HG02798 (cell line): Measurements from ENCODE around the gene LOXL1.

ENCODE experiments used
- ATAC-seq: cut with Tn5 transposase; IDR thresholded peaks from one replicate; pipeline ENCODE4 v1.9.1; 2021; ENCODE audit warnings: mild to moderate bottlenecking; ENCODE audit not compliant: unreplicated experiment, poor library complexity

LOXL1 gene

DNA sequence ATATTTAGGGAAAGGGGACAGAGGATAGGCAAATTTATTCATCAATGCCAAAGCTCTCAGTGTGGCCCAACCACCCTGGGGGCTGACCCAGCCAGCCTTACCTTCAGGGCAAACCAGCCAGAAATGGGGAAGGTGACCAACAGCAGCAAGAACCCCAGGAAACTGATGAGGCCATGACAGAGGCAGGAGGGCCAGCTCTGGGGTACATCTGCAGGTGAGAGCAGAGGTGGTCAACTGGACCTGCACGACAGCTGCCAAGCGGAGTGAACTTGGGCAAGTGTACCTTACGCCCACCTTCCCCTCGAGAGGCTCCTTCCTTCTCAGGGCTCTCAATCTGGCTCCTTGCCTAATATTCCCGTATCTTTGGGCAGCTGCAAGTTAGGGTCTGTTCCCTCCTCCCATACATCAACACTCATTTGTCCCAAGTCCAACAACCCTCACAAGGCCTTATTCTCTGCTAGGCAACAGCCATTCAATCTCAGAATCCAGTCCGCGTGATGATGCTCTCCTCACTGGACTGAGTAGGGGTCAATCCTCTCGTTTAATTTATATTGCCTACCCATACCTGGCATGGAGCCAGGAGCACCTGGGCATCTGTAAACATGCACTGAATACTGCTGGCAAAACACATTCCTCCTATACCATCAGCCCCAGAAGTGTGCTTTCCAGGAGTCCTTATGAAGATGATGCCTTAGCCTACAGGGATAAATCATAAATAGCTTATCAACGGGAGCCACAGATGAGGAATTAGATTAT lies 64.2 kb downstream of the LOXL1 start:
- ATAC-seq = no peak

DNA sequence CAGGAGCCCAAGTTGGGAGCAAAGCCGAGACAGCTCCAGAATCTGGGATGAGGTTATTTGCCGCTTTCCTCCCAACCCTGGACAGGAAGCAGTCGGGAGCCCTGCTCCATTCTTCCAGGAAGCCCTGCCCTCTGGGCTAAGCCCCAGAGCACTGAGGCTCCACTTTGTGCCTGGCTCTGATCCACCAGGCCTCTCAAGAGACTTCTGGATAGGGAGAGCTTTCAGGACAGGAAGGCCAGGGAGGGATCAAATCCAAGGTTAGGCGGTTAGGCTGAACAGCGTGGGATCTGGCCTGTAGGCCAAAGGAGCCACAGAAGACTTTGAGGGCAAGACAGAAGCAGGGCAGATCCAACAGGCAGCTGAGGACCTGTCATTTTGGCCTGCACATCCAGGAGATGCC lies 65.0 kb downstream of the LOXL1 start:
- ATAC-seq = no peak

- ATAC-seq = peak; percentile 86
Measured at GRCh38 chr15:73991726-73992593, 65.7 kb downstream of the LOXL1 start, which contains the start of gene STOML1. Gene STOML1, minus strand, starts transcription at chr15:73992295. Its CDS starts 72 bp downstream, at chr15:73992223.

DNA sequence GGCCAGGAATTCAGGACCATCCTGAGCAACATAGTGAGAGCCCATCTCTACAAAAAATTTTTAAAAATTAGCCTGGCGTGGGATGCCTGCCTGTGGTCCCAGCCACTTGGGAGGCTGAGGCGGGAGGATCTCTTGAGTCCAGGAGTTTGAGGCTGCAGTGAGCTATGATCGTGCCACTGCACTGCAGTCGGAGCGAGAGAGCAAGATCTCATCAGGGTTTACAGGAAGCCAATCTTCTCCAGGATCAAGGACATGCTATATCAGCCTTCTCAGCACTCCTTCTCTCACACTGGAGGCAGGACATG lies 66.3 kb downstream of the LOXL1 start:
- ATAC-seq = no peak

DNA sequence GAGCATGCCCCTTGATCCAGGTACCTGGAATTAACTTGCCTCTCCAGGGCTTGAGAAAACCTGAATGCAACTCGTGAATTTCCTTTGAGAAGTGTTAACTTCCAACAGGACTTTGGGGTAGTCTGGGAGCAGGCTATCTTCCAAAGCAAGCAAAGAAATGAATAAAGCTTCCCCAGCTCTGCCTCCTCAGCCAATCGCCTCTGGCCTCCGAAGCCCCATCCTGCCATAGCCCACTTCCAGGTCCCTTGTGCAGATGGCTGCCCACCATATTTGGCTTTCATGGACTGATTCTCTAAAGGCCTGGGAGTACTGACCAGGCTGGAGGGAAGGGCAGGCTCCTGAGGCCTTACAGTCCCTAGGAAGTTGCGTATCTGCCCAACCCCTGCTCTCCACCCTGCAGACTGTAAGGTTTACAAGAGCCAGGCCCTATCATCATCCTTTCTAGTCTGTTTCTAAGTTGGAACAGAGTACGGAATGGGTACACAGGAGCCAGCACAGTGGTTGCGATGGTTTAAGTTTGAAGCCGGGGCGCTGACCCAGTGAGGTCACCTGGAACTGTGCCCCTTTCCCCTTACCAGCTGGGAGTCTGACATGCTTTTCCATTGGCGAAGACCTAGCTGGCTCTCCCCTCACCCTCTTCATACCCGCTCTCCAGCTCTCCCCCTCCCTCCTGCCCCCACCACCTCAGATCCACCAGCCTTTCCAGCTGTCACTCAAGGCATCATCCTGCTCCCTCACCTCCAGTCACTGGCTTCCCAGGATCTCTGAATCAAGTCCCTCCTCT lies 67.1 kb downstream of the LOXL1 start:
- ATAC-seq = no peak

GRCh38 chr15:73994413-73994883 lies 68.2 kb downstream of the LOXL1 start, which contains the start of gene PML:
Gene PML, plus strand, starts transcription at chr15:73994716. Its CDS starts 97 bp downstream, at chr15:73994813.
- peak; percentile 76 for ATAC-seq

GRCh38 chr15:73994912-73995622 lies 68.8 kb downstream of the LOXL1 start:
- ATAC-seq = no peak

DNA sequence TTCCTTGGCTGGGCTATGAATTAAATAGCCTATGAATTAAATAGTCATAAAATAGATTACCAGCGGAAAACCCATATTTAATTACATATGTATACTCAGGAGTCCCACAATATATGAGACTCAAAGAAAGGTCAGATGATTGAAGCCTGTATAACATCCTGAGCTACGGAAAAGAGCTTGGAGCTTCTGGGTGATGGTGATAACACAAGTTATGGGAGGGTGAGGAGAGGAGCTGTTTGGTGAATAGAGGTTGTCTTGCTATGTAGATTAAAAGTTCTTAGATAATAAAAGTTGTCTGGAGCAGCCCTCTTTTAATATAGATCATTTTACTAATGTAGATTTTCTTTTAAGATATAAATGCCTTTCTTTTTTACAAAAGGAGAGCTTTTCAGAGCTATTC lies 70.0 kb downstream of the LOXL1 start:
- ATAC-seq = no peak

DNA sequence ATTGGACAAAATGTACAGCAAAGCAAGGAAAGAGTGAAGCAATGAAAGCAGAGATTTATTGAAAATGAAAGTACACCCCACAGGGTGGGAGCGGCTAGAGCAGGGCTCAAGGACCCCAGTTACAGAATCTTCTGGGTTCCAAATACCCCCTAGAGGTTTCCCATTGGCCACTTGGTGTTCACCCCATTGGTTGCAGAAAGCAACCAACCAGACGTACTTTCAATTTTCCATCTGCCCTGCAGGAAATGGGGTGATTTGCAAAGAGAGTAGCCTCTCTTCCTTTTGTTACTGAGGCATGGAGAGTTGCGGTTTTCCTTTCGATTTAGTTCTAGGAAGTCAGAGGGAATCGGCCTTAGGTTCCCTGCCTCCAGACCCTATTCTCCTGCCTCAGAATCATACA lies 70.7 kb downstream of the LOXL1 start:
- ATAC-seq = no peak

DNA sequence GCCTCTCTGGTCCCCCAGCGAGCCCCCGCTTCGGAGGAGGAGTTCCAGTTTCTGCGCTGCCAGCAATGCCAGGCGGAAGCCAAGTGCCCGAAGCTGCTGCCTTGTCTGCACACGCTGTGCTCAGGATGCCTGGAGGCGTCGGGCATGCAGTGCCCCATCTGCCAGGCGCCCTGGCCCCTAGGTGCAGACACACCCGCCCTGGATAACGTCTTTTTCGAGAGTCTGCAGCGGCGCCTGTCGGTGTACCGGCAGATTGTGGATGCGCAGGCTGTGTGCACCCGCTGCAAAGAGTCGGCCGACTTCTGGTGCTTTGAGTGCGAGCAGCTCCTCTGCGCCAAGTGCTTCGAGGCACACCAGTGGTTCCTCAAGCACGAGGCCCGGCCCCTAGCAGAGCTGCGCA lies 71.7 kb downstream of the LOXL1 start:
- ATAC-seq = no peak
